ENCODE results near the gene PRKAA1.
"Not testable (repeated sequence)": the region's sequence is repeated elsewhere in the genome, so short reads cannot be mapped to it uniquely, and the experiment has no call there.

PRKAA1 gene

DNA sequence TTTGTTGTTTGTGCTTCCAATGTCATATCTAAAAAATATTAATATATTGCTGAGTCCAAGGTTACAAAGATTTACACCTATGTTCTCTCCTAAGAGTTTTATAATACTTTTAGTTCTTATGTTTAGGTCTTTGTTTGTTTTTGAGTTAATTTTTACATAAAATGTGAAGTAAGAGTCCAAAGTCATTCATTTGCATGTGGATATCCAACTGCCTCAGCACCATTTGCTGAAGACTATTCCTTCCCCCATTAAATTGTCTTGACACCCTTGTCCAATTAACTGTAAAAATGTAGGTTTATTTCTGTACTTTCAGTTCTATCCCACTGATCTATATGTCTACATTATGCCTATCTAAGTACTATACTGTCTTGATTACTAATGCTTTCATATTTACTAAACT lies 78.1 kb downstream of the PRKAA1 start:
- no peak for DNase-seq

DNA sequence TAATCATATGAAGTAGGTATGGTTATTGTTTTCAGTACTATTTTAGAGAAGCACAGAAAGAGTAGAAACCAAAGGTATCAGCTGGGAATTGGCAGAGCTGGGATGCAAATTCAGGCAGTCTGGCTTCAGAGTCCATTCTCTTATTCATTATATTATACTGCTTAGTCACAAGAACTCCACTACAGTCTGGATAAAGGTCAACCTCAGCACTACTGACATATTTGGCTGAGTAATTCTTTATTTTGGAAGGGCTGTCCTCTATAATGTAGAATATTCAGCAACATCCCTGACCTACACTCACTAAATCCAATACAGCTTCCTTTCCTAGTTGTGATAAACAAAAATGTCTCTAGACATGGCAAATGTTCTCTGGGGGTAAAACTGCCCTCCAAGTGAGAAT lies 80.9 kb downstream of the PRKAA1 start:
- DNase-seq = no peak

- no peak for DNase-seq
These were observed 81.6 kb downstream of the PRKAA1 start for GRCh38 chr5:40716590-40716989.

DNA sequence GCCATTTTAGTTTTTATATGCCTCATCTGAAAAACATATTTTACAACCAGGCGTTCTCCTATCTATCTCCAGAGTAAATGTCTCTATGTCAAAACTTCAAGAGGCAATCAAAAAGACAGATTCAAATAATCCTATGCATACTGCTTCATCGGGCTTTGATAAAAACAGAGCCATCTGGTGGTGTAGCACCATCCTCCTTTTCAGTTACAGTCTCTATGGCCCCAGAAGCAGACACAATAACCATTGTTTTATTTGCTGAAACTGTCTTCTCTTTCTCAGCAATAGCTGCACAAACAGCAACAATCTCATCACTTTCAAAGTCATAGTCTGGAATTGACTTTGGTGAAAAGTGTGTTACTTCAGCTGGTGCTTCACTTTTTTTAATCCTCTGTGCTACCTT lies 82.2 kb downstream of the PRKAA1 start:
- DNase-seq = no peak

DNA sequence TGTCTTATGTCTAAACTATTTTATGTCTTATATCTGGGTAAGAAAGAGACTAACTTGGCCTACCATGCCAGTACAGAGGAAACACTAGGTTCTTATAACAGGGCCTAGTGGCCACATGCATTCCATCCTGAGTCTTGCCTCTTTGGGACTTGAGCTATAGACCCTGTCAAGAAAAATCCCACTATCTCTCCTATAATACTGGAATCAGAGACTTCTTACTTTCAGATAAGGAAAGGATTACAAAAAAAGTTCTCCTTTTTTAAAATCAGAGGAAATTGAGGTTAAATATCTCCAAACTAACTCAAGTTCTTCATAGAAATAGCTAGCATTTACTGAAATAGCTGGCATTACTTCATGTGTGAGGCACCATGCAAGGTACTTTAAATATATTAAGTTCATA lies 84.2 kb downstream of the PRKAA1 start:
- DNase-seq = no peak

GRCh38 chr5:40710575-40710974 lies 87.6 kb downstream of the PRKAA1 start:
- not testable (repeated sequence) for DNase-seq

All from inflammatory macrophage treated with lipopolysaccharide for 4 hours (primary cell).